Measurements from ENCODE around the gene RNASE3.

GRCh38 chr14:20905676-20906075 lies 14.5 kb downstream of the RNASE3 start:
- TF ChIP-seq POLR2AphosphoS5 (IDR thresholded peaks at IDR 0.05; ENCODE audit: borderline replicate concordance, low read depth, low read length) = no peak
- TF ChIP-seq EZH2 (IDR thresholded peaks at IDR 0.05) = no peak
- no peak for TF ChIP-seq FOXP2 (optimal IDR thresholded peaks at IDR 0.05; ENCODE audit: control extremely low read depth, extremely low read length, insufficient read depth)

Measured in SK-N-MC (cell line).